HG03521 (cell line): ENCODE data around the gene TNFRSF4.
"Not testable (repeated sequence)": the region's sequence is repeated elsewhere in the genome, so short reads cannot be mapped to it uniquely, and the experiment has no call there.

Experiments
- ATAC-seq: cut with Tn5 transposase; IDR thresholded peaks from one replicate; pipeline ENCODE4 v1.9.1; 2021; ENCODE audit warnings: mild to moderate bottlenecking, moderate library complexity; ENCODE audit not compliant: unreplicated experiment

The TNFRSF4 gene

DNA sequence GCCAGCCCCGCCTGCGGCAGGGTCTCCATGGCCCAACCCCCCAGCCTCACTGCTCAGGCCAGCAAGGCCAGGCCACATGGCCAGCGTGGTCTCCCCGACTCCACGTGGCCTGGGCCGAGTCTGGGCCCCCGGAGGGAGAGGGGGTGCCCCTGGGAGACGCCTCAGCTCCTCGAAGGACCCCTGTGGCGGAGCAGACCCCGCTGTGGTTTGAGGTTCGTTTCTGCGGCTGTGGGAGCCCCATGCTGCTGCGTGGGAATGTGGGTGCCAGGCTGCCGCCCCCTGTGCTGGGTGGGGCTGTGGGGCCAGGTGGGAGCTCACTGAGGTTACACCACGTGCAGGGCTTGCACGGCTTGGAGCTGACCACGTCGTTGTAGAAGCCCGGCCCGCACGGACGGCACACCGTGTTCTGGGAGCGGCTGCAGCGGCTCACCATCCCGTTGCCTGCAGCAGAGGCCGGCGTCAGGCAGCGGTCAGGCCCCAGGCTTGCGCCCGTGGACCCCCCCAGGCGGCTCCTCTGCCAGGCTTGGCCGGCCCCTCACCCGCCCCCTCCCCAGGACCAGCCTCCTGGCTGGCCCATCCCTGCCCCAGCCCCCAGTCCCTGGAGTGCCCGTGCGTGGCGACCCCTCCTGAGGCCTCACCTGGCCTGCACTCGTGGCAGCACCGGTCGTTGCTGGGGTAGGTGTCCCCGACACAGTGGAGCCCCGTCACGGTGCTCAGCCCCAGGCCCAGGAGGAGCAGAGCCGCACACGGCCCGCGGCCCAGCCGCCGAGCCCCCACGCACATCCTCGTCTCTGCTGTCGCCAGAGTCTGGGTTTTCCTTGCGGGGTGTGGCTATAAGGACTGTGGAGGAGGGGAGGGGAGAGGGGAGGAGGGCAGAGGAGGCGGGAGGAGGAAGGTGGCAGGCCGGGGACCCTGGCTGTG lies at the start of gene TNFRSF4:
Gene TNFRSF4 (minus strand): TSS at position 809 of the 921 bp plus-strand sequence. CDS start 26 bp downstream, at position 783.
- no peak for ATAC-seq

DNA sequence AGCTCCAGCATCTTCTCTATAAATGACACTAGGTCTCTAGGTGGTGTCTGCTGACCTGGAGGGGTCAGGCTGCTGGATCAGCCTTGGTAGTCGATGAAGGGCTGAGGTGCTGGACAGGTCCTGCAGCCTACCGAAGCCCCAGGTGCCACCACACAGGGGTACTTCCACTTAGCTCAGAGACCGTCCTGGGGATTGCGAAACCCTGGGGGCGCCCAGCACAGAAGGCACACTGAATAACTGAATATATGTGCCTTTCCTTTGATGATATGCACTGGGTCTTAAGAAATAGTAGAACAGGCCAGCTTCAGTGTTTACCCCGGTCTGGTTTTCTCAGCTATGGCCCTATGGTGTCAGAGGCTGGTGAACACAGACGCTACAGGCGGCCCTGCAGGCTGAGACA lies 48.8 kb upstream of the TNFRSF4 start:
- ATAC-seq = no peak

DNA sequence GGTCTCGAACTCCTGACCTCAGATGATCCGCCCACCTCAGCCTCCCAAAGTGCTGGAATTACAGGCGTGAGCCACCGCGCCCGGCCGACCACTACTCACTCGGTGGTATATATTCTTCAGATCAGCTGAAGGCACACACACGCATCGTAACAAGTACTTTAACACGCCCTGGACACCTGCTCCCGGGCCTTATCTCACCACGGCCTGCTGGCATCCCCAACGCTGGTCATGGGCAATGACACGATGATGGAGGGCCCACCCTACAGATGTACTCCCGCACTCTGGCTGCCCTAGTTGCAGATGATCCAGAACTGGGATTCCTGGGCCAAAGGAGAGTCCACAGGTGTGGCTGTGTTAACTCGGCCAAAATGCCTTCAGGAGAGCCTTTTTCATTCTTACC lies 48.1 kb upstream of the TNFRSF4 start:
- ATAC-seq = no peak

DNA sequence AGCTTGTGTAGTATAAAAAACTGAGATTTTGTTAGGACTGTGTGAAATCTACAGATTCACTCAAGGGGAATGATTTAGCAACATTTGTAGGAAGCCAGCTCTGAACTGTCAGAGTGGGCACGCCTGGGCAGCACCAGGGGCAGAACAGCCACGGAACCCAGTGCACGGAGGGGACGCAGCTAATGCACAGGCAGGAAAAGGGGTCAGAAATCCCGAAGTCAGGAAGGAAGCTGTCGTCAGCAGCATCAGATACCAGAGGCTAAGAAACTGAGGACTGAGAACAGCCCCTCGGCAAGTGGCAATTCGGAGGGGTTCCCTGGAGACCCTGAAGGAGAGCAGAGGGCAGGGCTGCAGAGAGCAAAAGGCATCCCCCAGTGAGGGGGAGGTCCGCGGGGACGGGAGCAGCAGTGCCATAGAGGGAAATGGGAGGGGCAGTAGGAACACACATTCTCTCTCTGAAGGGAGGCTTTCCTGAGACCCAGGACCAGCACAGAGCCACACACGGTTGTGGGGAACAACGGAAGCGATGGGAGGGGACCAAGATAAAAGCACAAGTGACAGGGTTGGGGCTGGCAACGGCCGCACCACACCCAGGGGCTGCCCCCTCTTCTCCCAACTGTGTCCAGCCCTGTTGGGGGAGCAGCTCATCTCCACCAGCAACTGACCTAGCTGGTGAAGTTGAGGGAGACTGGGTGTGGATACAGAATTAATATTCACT lies 47.0 kb upstream of the TNFRSF4 start:
- no peak for ATAC-seq

DNA sequence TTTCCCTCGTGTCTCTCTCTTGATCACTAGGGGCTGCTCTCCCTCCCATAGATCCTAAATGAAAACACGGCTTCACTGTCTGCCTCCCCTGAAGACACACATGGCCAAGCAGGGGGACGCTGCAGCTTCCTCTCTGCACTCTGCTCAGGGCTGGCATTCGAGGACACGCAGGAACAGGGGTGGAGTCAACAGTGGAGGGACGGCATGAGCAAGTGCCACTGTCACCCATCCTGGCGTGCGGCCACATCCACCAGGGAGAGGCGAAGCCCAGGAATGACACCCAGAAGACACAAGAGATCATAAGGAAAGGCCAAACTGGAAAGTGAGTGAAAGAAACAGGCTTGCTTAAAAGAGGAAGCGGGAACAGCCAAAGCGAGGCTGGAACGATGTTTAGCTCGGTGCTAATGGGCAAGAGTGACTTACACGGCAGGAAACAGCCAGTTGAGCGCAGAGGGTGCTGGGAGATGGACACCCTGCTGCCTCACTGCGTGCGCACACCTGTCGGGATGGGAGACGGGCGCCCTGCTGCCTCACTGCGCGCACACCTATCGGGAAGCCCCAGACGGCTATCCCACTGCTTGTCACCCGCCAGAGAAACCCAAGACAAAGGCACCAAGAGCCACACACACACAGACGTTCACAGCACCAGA lies 46.1 kb upstream of the TNFRSF4 start:
- no peak for ATAC-seq

DNA sequence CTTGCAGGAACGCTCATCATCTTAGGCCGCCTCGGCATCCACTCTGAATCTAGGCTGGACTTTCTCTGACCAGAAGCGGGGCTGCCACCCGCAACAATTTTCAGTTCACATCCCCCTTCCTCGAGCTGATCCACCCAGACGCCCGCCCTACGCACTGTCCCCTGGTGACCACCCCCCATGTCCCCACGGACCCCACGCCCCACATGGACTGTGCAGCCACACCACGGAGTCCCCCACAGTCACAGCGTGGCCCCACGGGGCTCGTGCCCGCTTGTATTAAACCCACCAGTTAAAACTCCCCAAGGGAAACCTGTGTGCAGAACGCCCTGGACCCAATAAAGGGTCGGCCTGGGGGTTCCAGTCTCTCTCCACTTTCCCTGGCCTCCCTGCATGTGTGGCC lies 45.6 kb upstream of the TNFRSF4 start:
- no peak for ATAC-seq

- ATAC-seq = no peak
Measured at GRCh38 chr1:1259119-1259488, 45.2 kb upstream of the TNFRSF4 start.

- no peak for ATAC-seq
Measured at GRCh38 chr1:1256956-1257871, 43.3 kb upstream of the TNFRSF4 start.

DNA sequence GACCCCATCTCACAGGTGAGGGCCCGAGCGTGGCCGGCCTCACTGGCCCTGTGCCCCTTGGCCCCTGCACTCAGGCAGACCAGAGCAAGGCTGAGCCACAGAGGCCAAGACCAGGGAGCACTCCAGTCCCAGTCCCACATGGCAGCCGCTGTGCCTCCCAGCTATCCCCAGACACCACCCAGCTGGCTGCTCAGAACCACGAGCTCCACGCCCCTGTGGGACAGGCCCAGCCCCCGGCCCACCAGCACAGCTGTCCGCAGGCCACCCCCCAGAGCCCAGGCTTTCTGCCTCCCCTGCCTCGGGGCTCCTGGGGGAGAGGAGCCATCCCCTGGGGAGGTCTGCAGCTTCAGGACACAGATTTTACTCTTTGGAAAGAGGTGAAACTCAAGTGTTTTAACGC lies 41.7 kb upstream of the TNFRSF4 start:
- no peak for ATAC-seq

DNA sequence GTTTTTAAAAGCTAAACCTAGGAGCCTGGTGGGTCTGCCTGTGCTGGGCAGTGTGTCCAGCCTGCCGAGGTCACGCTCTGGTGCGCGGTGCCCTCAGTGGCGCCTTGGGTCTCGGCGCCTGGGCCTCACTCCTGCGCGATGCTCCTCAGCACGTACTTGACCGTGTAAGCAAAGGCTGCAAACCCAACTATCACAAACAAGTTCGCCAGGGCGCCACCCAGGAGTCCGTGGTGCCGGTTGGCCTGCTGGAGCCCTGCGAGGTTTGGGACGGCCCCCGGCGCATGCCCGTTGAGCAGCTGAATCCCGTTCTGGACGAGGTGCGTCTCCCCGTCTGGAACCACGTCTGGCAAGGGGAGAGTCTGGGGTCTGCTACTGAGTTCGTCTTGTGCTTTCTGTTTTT lies 41.1 kb upstream of the TNFRSF4 start:
- no peak for ATAC-seq

- ATAC-seq = no peak
Measured at GRCh38 chr1:1254667-1254998, 40.7 kb upstream of the TNFRSF4 start.

DNA sequence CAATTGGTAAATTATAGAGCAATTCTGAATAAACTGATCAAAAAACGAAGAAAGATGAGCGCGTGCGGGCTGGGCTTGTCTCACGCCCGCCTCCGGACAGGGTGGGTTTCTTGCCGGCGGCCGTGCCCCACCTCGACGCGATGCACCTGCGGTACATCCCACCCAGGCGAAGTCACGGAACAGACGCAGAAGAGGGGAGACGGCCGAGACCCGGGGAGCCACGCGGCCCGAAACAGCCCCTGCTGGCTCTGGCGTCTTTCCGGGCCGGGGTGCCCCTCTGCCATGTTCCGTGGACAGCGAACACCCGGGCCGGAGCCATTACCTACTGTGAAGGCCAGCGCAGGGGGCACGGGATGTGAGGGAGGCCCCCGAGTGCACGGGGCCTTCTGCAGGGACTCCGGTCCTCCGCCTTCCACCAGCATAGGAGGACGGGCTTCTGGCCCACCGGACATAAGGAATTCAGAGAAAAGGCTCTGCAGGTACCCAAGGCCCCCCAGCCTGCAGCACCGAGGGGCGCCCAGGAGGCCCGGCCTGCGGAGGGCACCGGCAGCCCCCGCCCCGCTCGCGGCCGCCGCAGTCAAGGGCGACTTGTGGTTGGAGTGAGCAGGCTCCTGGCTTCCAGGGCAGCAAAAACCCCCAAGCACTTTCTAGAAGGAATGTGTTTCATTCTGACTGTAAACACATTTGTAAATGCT lies 40.2 kb upstream of the TNFRSF4 start:
- no peak for ATAC-seq

GRCh38 chr1:1253314-1253713 lies 39.4 kb upstream of the TNFRSF4 start:
- no peak for ATAC-seq

DNA sequence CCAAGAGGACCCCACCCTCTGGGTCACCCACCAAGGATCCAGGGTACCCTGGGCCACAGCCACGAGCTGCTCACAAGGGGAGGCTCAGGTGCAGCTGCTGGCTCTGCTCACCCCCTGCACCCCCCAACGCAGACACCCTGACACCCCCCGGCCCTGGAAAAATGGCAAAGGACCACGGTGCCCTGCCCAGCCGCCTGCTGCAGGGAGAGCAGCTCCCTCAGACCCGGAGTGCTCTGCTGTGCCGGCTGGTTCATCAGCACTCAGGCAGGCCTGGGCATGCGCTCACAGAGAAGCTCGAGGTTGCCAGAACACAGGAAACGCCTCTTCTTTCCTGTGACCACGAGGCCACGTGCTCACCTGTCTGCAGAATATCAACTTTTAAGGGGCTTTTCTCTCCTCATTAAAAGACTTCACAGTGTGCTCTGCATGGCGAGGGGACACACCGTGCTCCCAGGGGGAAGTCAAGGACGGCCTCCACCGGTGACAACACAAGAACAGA lies 36.9 kb upstream of the TNFRSF4 start:
- ATAC-seq = peak; percentile 59

DNA sequence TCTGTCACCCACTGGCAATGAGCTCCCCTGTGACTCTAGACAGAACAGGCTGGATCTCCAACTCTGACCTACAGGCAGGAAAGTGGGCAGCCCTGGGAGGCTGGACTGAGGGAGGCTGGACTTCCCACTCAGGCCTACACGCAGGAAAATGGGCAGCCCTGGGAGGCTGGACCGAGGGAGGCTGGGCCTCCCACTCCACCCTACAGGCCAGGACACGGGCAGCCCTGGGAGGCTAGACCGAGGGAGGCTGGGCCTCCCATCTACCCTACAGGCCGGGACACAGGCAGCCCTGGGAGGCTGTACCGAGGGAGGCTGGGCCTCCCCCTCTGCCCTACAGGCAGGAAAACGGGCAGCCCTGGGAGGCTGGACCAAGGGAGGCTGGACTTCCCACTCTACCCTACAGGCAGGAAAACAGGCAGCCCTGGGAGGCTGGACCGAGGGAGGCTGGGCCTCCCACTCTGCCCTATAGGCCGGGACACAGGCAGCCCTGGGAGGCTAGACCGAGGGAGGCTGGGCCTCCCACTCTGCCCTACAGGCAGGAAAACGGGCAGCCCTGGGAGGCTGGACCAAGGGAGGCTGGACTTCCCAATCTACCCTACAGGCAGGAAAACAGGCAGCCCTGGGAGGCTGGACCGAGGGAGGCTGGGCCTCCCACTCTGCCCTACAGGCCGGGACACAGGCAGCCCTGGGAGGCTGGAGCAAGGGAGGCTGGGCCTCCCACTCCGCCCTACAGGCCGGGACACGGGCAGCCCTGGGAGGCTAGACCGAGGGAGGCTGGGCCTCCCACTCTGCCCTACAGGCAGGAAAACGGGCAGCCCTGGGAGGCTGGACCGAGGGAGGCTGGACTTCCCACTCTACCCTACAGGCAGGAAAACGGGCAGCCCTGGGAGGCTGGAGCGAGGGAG lies 34.3 kb upstream of the TNFRSF4 start:
- not testable (repeated sequence) for ATAC-seq

GRCh38 chr1:1247341-1247913 lies 33.5 kb upstream of the TNFRSF4 start:
- no peak for ATAC-seq

GRCh38 chr1:1246577-1247340 lies 32.8 kb upstream of the TNFRSF4 start, which contains the start of gene C1QTNF12:
Gene C1QTNF12, minus strand, starts transcription at chr1:1246722. Its CDS starts 32 bp downstream, at chr1:1246690.
- no peak for ATAC-seq
